ENCODE data around the gene USP13.

DNA sequence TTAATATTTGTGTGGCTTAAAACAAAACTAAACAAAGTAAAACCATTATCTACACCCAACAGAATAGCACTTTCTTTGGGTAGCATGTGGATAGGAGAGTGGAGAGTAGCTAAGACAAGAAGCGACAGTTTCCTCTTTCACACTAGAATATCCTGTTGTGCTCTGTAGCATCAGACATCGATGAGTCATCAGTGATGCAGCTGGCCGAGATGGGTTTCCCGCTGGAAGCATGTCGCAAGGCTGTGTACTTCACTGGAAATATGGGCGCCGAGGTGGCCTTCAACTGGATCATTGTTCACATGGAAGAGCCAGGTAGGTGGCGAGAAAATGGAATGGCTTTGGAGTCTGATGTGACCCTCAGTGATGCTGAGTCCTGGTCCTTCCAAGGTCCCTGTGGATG, 108.1 kb downstream of the USP13 start:
- TF ChIP-seq, protein P1, sequence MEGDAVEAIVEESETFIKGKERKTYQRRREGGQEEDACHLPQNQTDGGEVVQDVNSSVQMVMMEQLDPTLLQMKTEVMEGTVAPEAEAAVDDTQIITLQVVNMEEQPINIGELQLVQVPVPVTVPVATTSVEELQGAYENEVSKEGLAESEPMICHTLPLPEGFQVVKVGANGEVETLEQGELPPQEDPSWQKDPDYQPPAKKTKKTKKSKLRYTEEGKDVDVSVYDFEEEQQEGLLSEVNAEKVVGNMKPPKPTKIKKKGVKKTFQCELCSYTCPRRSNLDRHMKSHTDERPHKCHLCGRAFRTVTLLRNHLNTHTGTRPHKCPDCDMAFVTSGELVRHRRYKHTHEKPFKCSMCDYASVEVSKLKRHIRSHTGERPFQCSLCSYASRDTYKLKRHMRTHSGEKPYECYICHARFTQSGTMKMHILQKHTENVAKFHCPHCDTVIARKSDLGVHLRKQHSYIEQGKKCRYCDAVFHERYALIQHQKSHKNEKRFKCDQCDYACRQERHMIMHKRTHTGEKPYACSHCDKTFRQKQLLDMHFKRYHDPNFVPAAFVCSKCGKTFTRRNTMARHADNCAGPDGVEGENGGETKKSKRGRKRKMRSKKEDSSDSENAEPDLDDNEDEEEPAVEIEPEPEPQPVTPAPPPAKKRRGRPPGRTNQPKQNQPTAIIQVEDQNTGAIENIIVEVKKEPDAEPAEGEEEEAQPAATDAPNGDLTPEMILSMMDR (IDR thresholded peaks at IDR 0.05; ENCODE audit: extremely low read depth in 1 of 2, insufficient read depth in 1 of 2, low read depth in 1 of 2, low read length in 2 of 2), result no peak
- TF ChIP-seq POLR2AphosphoS5 (IDR thresholded peaks at IDR 0.05; ENCODE audit: insufficient read depth, low read depth, low read length) (no peak), EZH2 (IDR thresholded peaks at IDR 0.05; ENCODE audit: borderline replicate concordance, low read depth, low read length, severe bottlenecking) (no peak), MYC (IDR thresholded peaks at IDR 0.05; ENCODE audit: low read depth, low read length) (no peak), POLR2A (IDR thresholded peaks at IDR 0.05; ENCODE audit: low read depth, low read length) (no peak)

Measured in endothelial cell of umbilical vein (primary cell).